ENCODE data around the gene SAFB.

GRCh38 chr19:5690955-5691821 is 68.3 kb downstream of the SAFB start:
- TF ChIP-seq CTCF (IDR thresholded peaks at IDR 0.05; ENCODE audit: poor library complexity, severe bottlenecking), result no peak
- TF ChIP-seq POLR2AphosphoS5 (IDR thresholded peaks at IDR 0.05), result no peak
